K562 (cell line): ENCODE results near the gene TMEM185A. TPM values are rescaled to one million over a fixed set of nuclear protein-coding genes. Genes with fewer than 3 reads are reported as not detected.

ENCODE experiments used
- ATAC-seq: fragments of 200-7000 bp; cut with Tn5 transposase; 3 replicates; pipeline ENCODE4 v1.9.1; 2020; ENCODE audit warnings: moderate library complexity
- BruUV-seq: library from RNA; stranded (reverse); fragments of 400-500 nt; replicated peaks from 2 replicates; lab custom pipeline; 2021; lab: Mats Ljungman, UMichigan
- CTCF ChIA-PET: fragments of 300-600 bp; formaldehyde crosslinking; extraction: SDS; loops from one replicate; lab custom pipeline; 2021; ENCODE audit warnings: low intra/inter-chr PET ratio; lab: Yijun Ruan, JAX
- POLR2A ChIA-PET: fragments of 300-600, 350-650 bp; sonication (Branson Sonifier 250); formaldehyde crosslinking; extraction: SDS; loops from one replicate; lab custom pipeline; 2021; ENCODE audit warnings: antibody characterized with exemption, inconsistent platforms; lab: Yijun Ruan, JAX
- DNase-seq, 4 experiments: peaks; one replicate each; pipeline versions ENCODE4 v3.0.0 to v3.0.0-alpha.2; 2011 to 2018; ENCODE audit warnings: low spot score in 3 of 4, mixed read lengths in 3 of 4; ENCODE audit errors: extremely low read depth in 1 of 4
- FAIRE-seq: peaks from 2 replicates; lab custom pipeline; 2011; peaks lifted over from hg19 to GRCh38; lab: Jason Lieb, UNC
- H2AFZ ChIP-seq: 2 replicates; pipeline ENCODE4 v1.6.0; 2011; ENCODE audit warnings: low read depth, low read length, control low read depth, inconsistent platforms
- H3K27ac ChIP-seq: fragments of 200-600 bp; 3 replicates; pipeline ENCODE4 v1.8.0; 2011; ENCODE audit warnings: low read depth, mild to moderate bottlenecking, control low read depth, inconsistent platforms, low read length, moderate library complexity, mixed read lengths; ENCODE audit errors: extremely low read depth
- H3K27me3 ChIP-seq, 2 experiments: fragments of 300-600 bp in 1 of 2; 2 replicates in 1 of 2; 3 replicates in 1 of 2; pipeline versions ENCODE4 v1.6.0 to v1.8.0; 2011; ENCODE audit warnings: inconsistent platforms in 2 of 2, low read length in 2 of 2, mild to moderate bottlenecking in 1 of 2, mixed read lengths in 1 of 2, moderate library complexity in 1 of 2; ENCODE audit not compliant: control insufficient read depth in 2 of 2, insufficient read depth in 2 of 2
- H3K36me3 ChIP-seq: fragments of 300-600 bp; 3 replicates; pipeline ENCODE4 v1.8.0; 2011; ENCODE audit warnings: mild to moderate bottlenecking, low read length, inconsistent platforms; ENCODE audit not compliant: control insufficient read depth, insufficient read depth
- H3K4me1 ChIP-seq, 2 experiments: fragments of 200-600 bp in 1 of 2; replicated peaks in 1 of 2; 2 replicates in 1 of 2; 3 replicates in 1 of 2; pipeline versions ENCODE4 v1.5.1 to v1.8.0; 2011; ENCODE audit warnings: inconsistent platforms in 2 of 2, low read length in 2 of 2, mild to moderate bottlenecking in 1 of 2, mixed read lengths in 1 of 2, moderate library complexity in 1 of 2; ENCODE audit not compliant: control insufficient read depth in 2 of 2, insufficient read depth in 2 of 2
- H3K4me2 ChIP-seq: 2 replicates; pipeline ENCODE4 v1.6.1; 2011; ENCODE audit warnings: low read length, control low read depth, inconsistent platforms, mixed read lengths; ENCODE audit not compliant: insufficient read depth
- H3K4me3 ChIP-seq: fragments of 200-600 bp; sonication (generic), shearing (Covaris generic); 2 replicates; pipeline ENCODE4 v1.5.1; 2016; ENCODE audit warnings: control low read depth, inconsistent platforms
- H3K79me2 ChIP-seq: fragments of 200-600 bp; 3 replicates; pipeline ENCODE4 v1.8.0; 2011; ENCODE audit warnings: low read length, inconsistent platforms; ENCODE audit not compliant: control insufficient read depth, insufficient read depth
- H3K9ac ChIP-seq, 2 experiments: 2 replicates each; pipeline versions ENCODE4 v1.6.0 to v1.6.1; 2011; ENCODE audit warnings: low read depth in 2 of 2, low read length in 2 of 2, control low read depth in 1 of 2, inconsistent platforms in 1 of 2, mild to moderate bottlenecking in 1 of 2, mixed read lengths in 1 of 2; ENCODE audit not compliant: insufficient read depth in 1 of 2
- H3K9me1 ChIP-seq: one replicate; pipeline ENCODE4 v1.6.0; 2011; ENCODE audit warnings: inconsistent platforms, mild to moderate bottlenecking, low read length, moderate library complexity; ENCODE audit not compliant: control insufficient read depth, insufficient read depth
- H3K9me3 ChIP-seq: replicated peaks from 2 replicates; pipeline ENCODE4 v1.5.1; 2011; ENCODE audit warnings: low read depth, low read length, inconsistent platforms; ENCODE audit not compliant: control insufficient read depth, insufficient read depth
- H4K20me1 ChIP-seq: replicated peaks from 2 replicates; pipeline ENCODE4 v1.6.1; 2011; ENCODE audit warnings: low read length, inconsistent platforms, mixed read lengths; ENCODE audit not compliant: control insufficient read depth, insufficient read depth
- BCL6 ChIP-seq: fragments of 250-450 bp; sonication (Bioruptor Pico); IDR thresholded peaks from 2 replicates; pipeline ENCODE4 v1.4.0; 2020
- CBX1 ChIP-seq: sonication (generic); IDR thresholded peaks from 2 replicates; pipeline ENCODE4 v1.6.1; 2016; ENCODE audit warnings: antibody characterized with exemption, low read depth, mild to moderate bottlenecking
- CREB3 ChIP-seq: fragments of 450-650 bp; conservative IDR thresholded peaks from 2 replicates; pipeline ENCODE4 v1.6.1; 2016; ENCODE audit warnings: missing genetic modification characterization, low read depth, mild to moderate bottlenecking, missing compliant biosample characterization, moderate library complexity
- ILF3 ChIP-seq: fragments of 450-650 bp; IDR thresholded peaks from 2 replicates; pipeline ENCODE4 v1.6.1; 2018; ENCODE audit warnings: antibody characterized with exemption, mild to moderate bottlenecking, moderate library complexity, borderline replicate concordance
- MCM5 ChIP-seq: fragments of 450-650 bp; IDR thresholded peaks from 2 replicates; pipeline ENCODE4 v1.6.1; 2016; ENCODE audit warnings: low read depth
- NCOA4 ChIP-seq: fragments of 450-650 bp; IDR thresholded peaks from 2 replicates; pipeline ENCODE4 v1.6.1; 2018; ENCODE audit warnings: mild to moderate bottlenecking; ENCODE audit not compliant: partially characterized antibody
- RBM15 ChIP-seq: fragments of 200-400 bp; formaldehyde crosslinking; IDR thresholded peaks from 2 replicates; pipeline ENCODE4 v1.6.1; 2018; ENCODE audit warnings: mild to moderate bottlenecking, low read length, moderate library complexity; ENCODE audit not compliant: insufficient read depth
- SREBF2 ChIP-seq: sonication (generic); formaldehyde crosslinking; IDR thresholded peaks from 2 replicates; pipeline ENCODE4 v1.4.0; 2020; ENCODE audit warnings: mild to moderate bottlenecking, missing genetic modification reagents
- TEAD4 ChIP-seq, 2 experiments: sonication (generic) in 1 of 2; formaldehyde crosslinking in 1 of 2; IDR thresholded peaks; 2 replicates each; pipeline versions ENCODE4 v1.6.1 to v1.8.0; 2012 to 2022; ENCODE audit warnings: borderline replicate concordance in 1 of 2, inconsistent platforms in 1 of 2, low read length in 1 of 2, mild to moderate bottlenecking in 1 of 2, missing genetic modification reagents in 1 of 2
- THRAP3 ChIP-seq: fragments of 450-650 bp; IDR thresholded peaks from 2 replicates; pipeline ENCODE4 v1.6.1; 2016; ENCODE audit warnings: mild to moderate bottlenecking, inconsistent platforms, borderline replicate concordance
- ZHX1 ChIP-seq: fragments of 150-350 bp; conservative IDR thresholded peaks from 2 replicates; pipeline ENCODE4 v1.6.1; 2014; ENCODE audit warnings: low read length
- ZNF134 ChIP-seq: fragments of 250-450 bp; sonication (Bioruptor Pico); conservative IDR thresholded peaks from 2 replicates; pipeline ENCODE4 v1.4.0; 2020
- ZNF217 ChIP-seq: sonication (generic); formaldehyde crosslinking; IDR thresholded peaks from 2 replicates; pipeline ENCODE4 v1.8.0; 2022; ENCODE audit warnings: mild to moderate bottlenecking, missing genetic modification reagents
- WGBS: fragments of 100-300 bp; shearing (Covaris generic); methylation state at CpG from one replicate; pipeline ENCODE4 v1.1.6; 2016; ENCODE audit warnings: low coverage, mixed read lengths; ENCODE audit not compliant: insufficient coverage; ENCODE audit errors: missing lambda C conversion rate; 5-methylcytosine and 5-hydroxymethylcytosine counted together
- in situ Hi-C: fragments of 300-500 bp; cut with MboI; formaldehyde crosslinking; loops from 4 replicates; pipeline ENCODE4 v1.15.0; 2018; ENCODE audit warnings: inconsistent platforms, mixed read lengths
- intact Hi-C: fragments of 100-400 bp; cut with micrococcal nuclease; formaldehyde crosslinking; loops from 2 replicates; pipeline ENCODE4 v1.14.2; 2022
- polyA plus RNA-seq, 8 experiments: library from polyadenylated mRNA; depleted of rRNA in 4 of 8; stranded (reverse) in 5 of 8; unstranded in 3 of 8; fragments of >200 nt; fragmentation: Nextera tagmentation in 2 of 8; fragmentation: Illumina TruSeq in 1 of 8; extraction: Ambion mirVana in 2 of 8; extraction: Trizol in 1 of 8; gene quantifications; 2 replicates each; pipeline versions ENCODE4 v1.2.1 to v1.2.3, GENCODE V29; 2011 to 2014; ENCODE audit warnings: inconsistent platforms in 1 of 8, missing spikeins in 1 of 8
- total RNA-seq, 7 experiments: library from RNA; depleted of rRNA in 6 of 7; stranded (reverse); fragments of >200 nt in 6 of 7; fragmentation: Illumina TruSeq in 2 of 7; extraction: Trizol in 2 of 7; gene quantifications; 2 replicates each; pipeline versions ENCODE4 v1.2.1 to v1.2.3, GENCODE V29; 2011 to 2021; ENCODE audit warnings: low replicate concordance in 1 of 7

TMEM185A gene
- total and polyA plus RNA-seq, 9 of the 15 experiments (the other 6 are each of a cell fraction or from before 2014, with no cell fraction given), result 0.97 to 13.7 (median 5.4) TPM

DNA sequence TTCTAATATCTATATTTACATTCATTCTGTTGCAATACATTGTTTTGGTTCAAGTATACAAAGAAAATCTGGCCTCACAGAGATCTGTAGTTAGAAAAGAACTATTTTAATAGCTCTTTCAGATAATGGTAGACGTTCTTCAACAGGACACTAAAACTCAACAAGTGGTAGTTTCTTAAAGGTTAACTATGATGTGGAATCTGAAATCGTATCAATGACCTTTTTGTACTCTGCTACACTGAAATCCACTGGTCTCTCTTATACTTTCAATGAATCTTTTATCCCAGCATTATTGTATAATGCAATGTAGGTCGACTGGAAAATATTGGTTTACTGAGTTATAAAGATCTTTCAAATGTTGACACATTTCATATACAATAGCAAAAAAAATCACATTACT, 12.7 kb downstream of the TMEM185A start:
- in situ Hi-C loops (no loop called here), intact Hi-C loops (no loop called here)
- ChIA-PET CTCF (no interaction called here), POLR2A (no interaction called here)
- Histone ChIP-seq H3K36me3 (no peaks in the 10 kb centered on the region), H3K9me1 (no peaks in the 10 kb centered on the region), H3K4me2 (no peak overlapping the region), H3K27me3 (no peaks in the 10 kb centered on the region; a peak in 1 of 5 replicates), H2AFZ (no peak overlapping the region), H3K79me2 (no peaks in the 10 kb centered on the region), H3K4me1 (no peaks in the 10 kb centered on the region), H3K27ac (no peak overlapping the region), H3K4me3 (no peak overlapping the region), H3K9me3 (no peaks in the 10 kb centered on the region), H3K9ac (no peak overlapping the region), H4K20me1 (no peaks in the 10 kb centered on the region)
- DNase-seq, result no peak
- no peak for ATAC-seq
- 6% methylated on average over 3 of the region's 3 CpGs for WGBS
- no peak for FAIRE-seq
- no peak for TF ChIP-seq TEAD4 (IDR thresholded peaks at IDR 0.05; ENCODE audit: low read length)
- no peak for TF ChIP-seq TEAD4 (CRISPR knock-in tag; IDR thresholded peaks at IDR 0.05; ENCODE audit: borderline replicate concordance)
- no TSS peak for BruUV-seq

DNA sequence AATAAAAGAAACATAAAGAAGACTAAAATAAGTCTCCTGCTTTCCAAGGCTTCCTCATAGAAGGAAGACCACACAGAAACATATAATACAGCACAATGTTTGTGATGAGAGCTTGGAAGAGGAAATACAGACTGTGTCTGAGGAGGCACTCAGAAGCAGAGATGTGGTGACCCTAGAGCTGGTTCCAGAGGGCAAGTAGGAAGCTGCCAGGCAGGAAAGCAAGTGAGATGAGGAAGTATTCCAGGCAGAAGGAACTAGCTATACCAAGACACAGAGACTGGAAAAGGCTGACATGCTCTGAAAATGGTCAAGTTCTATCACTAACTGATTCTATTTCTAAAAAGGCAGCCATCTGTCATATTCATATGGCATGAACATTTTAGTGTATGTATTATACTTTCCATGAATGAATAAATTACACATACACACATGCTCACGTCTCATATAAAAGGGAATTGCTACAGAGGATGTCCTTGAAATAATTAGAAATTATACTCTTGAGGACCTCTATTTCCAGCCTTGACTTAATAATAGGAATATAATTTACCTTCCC, 19.9 kb downstream of the TMEM185A start:
- Histone ChIP-seq H3K4me3 (no peak overlapping the region), H3K4me1 (no peaks in the 10 kb centered on the region), H3K27me3 (no peaks in the 10 kb centered on the region), H3K9ac (no peak overlapping the region), H3K36me3 (no peaks in the 10 kb centered on the region), H3K79me2 (no peaks in the 10 kb centered on the region), H3K9me1 (no peaks in the 10 kb centered on the region), H3K27ac (no peak overlapping the region), H3K9me3 (no peaks in the 10 kb centered on the region), H4K20me1 (no peaks in the 10 kb centered on the region), H2AFZ (no peak overlapping the region), H3K4me2 (no peak overlapping the region)
- ATAC-seq (no peak), FAIRE-seq (no peak), DNase-seq (no peak)
- ChIA-PET POLR2A (no interaction called here), CTCF (no interaction called here)
- WGBS, result 25% methylated on average over 1 of the region's 1 CpG
- intact Hi-C loops, result no loop called here
- in situ Hi-C loops, result no loop called here
- no TSS peak for BruUV-seq
- TF ChIP-seq MCM5 (no peak), ILF3 (no peak), BCL6 (no peak), CBX1 (no peak), ZNF134 (CRISPR knock-in tag) (no peak), RBM15 (no peak), ZHX1 (no peak), CREB3 (tag) (no peak), NCOA4 (no peak), ZNF217 (no peak), SREBF2 (CRISPR knock-in tag) (no peak), THRAP3 (no peak)
